Keratinocyte (primary cell): ENCODE data around the gene ZNF787. TPM values are rescaled to one million over a fixed set of nuclear protein-coding genes. Genes with fewer than 3 reads are reported as not detected.

Source experiments
- DNase-seq: peaks from one replicate; pipeline ENCODE4 v3.0.0-alpha.2; 2011; ENCODE audit warnings: low read depth, missing footprints, low spot score
- FAIRE-seq: peaks from 2 replicates; lab custom pipeline; 2011; peaks lifted over from hg19 to GRCh38; lab: Jason Lieb, UNC
- H2AFZ ChIP-seq: 2 replicates; pipeline ENCODE4 v1.6.0; 2012; ENCODE audit warnings: low read length, control low read depth, inconsistent platforms; ENCODE audit not compliant: control insufficient read depth
- H3K27ac ChIP-seq: 2 replicates; pipeline ENCODE4 v1.5.1; 2011; ENCODE audit warnings: low read length; ENCODE audit not compliant: control insufficient read depth, insufficient read depth
- H3K27me3 ChIP-seq: 3 replicates; pipeline ENCODE4 v1.6.0; 2011; ENCODE audit warnings: low read length; ENCODE audit not compliant: control insufficient read depth, insufficient read depth; ENCODE audit errors: extremely low read depth
- H3K36me3 ChIP-seq, 2 experiments: 2 replicates in 1 of 2; 3 replicates in 1 of 2; pipeline ENCODE4 v1.5.1; 2011; ENCODE audit warnings: low read length in 2 of 2, mild to moderate bottlenecking in 1 of 2; ENCODE audit not compliant: control insufficient read depth in 2 of 2, insufficient read depth in 2 of 2; ENCODE audit errors: extremely low read depth in 1 of 2
- H3K4me1 ChIP-seq: 3 replicates; pipeline ENCODE4 v1.5.1; 2011; ENCODE audit warnings: low read length; ENCODE audit not compliant: control insufficient read depth, insufficient read depth; ENCODE audit errors: extremely low read depth
- H3K4me2 ChIP-seq: 3 replicates; pipeline ENCODE4 v1.6.0; 2011; ENCODE audit warnings: low read depth, low read length; ENCODE audit not compliant: control insufficient read depth, insufficient read depth; ENCODE audit errors: extremely low read depth
- H3K4me3 ChIP-seq, 3 experiments: fragments of 200-600 bp in 1 of 3; sonication (generic) in 1 of 3; 2 replicates in 2 of 3; 3 replicates in 1 of 3; pipeline ENCODE4 v1.5.1; 2011 to 2016; ENCODE audit warnings: low read length in 3 of 3, mild to moderate bottlenecking in 3 of 3, control low read depth in 2 of 3, inconsistent platforms in 1 of 3, low read depth in 1 of 3, mixed read lengths in 1 of 3, mixed run types in 1 of 3, moderate library complexity in 1 of 3; ENCODE audit not compliant: control insufficient read depth in 2 of 3, insufficient read depth in 2 of 3; ENCODE audit errors: extremely low read depth in 1 of 3
- H3K79me2 ChIP-seq: 2 replicates; pipeline ENCODE4 v1.6.0; 2012; ENCODE audit warnings: low read length; ENCODE audit not compliant: control insufficient read depth, insufficient read depth
- H3K9ac ChIP-seq: 3 replicates; pipeline ENCODE4 v1.6.0; 2011; ENCODE audit warnings: low read length; ENCODE audit not compliant: control insufficient read depth, insufficient read depth; ENCODE audit errors: extremely low read depth
- H3K9me1 ChIP-seq: 3 replicates; pipeline ENCODE4 v1.6.0; 2011; ENCODE audit warnings: low read length; ENCODE audit not compliant: control insufficient read depth, insufficient read depth; ENCODE audit errors: extremely low read depth
- H3K9me3 ChIP-seq: 2 replicates; pipeline ENCODE4 v1.5.1; 2012; ENCODE audit warnings: low read depth, low read length; ENCODE audit not compliant: control insufficient read depth
- H4K20me1 ChIP-seq: 3 replicates; pipeline ENCODE4 v1.6.0; 2011; ENCODE audit warnings: low read length; ENCODE audit not compliant: control insufficient read depth, insufficient read depth; ENCODE audit errors: extremely low read depth
- EZH2 ChIP-seq: IDR thresholded peaks from one replicate; pipeline ENCODE4 v1.6.1; 2012; ENCODE audit warnings: inconsistent platforms, mild to moderate bottlenecking, low read length, moderate library complexity
- dilution Hi-C: fragments of 300-500 bp; cut with MboI; formaldehyde crosslinking; loops from one replicate; pipeline ENCODE4 v1.7.0; 2020; ENCODE audit warnings: low sequenced_read_pairs; ENCODE audit not compliant: extremely low pct_ligation_motif_present
- polyA plus RNA-seq, 5 experiments: library from polyadenylated mRNA; depleted of rRNA in 3 of 5; stranded (reverse) in 3 of 5; stranded (forward) in 1 of 5; unstranded in 1 of 5; fragments of >200 nt; gene quantifications; 1 replicate in 1 of 5; 2 replicates in 3 of 5; 3 replicates in 1 of 5; pipeline versions ENCODE4 v1.2.1 to v1.2.3, GENCODE V29; 2011 to 2012; ENCODE audit warnings: missing spikeins in 2 of 5, low read depth in 1 of 5, low replicate concordance in 1 of 5
- TF ChIP-seq, protein P1 (sequence below), 3 experiments: IDR thresholded peaks in 1 of 3; conservative IDR thresholded peaks in 1 of 3; optimal IDR thresholded peaks in 1 of 3; 2 replicates in 2 of 3; 3 replicates in 1 of 3; pipeline versions ENCODE3 to v1.5.1; 2011; ENCODE audit warnings: low read length in 3 of 3, mild to moderate bottlenecking in 3 of 3, moderate library complexity in 2 of 3, control low read depth in 1 of 3, inconsistent platforms in 1 of 3; ENCODE audit not compliant: insufficient read depth in 2 of 3; ENCODE audit errors: extremely low read depth in 1 of 3

Gene ZNF787
- polyA plus RNA-seq, 1 donor (not counting 4 experiments of a cell fraction or from before 2014, with no cell fraction given): 5.6 TPM

DNA sequence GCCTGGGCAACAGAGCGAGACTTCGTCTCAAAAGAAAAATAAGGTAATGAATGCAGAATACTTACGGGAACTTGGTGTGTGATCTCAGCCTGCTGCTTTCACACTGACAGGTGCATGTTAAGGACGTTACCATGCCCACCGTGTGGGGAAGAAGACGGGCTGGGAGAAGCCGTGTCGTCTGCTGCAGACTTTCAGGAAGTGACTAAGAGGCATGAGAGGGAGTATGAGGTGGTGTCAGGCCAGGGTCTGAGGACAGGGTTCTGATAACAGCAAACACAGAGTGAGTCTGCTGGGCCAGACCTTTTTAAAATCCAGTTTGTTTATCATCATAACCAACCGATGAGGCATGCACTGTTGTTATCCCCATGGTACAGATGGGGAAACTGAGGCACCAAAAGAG is 41.2 kb upstream of the ZNF787 start:
- Histone ChIP-seq H3K9ac (no peak overlapping the region), H3K27ac (no peak overlapping the region), H4K20me1 (no peaks in the 10 kb centered on the region), H3K4me1 (no peaks in the 10 kb centered on the region), H3K4me3 (no peak overlapping the region), H3K27me3 (no peaks in the 10 kb centered on the region), H3K9me1 (no peaks in the 10 kb centered on the region), H3K36me3 (peaks cover 2 to 6% of the 10 kb centered on the region in 2 experiments), H3K4me2 (no peak overlapping the region), H2AFZ (no peak overlapping the region), H3K79me2 (no peaks in the 10 kb centered on the region), H3K9me3 (no peaks in the 10 kb centered on the region)
- dilution Hi-C loops: no loop called here
- FAIRE-seq (no peak), DNase-seq (no peak)
- TF ChIP-seq, protein P1, sequence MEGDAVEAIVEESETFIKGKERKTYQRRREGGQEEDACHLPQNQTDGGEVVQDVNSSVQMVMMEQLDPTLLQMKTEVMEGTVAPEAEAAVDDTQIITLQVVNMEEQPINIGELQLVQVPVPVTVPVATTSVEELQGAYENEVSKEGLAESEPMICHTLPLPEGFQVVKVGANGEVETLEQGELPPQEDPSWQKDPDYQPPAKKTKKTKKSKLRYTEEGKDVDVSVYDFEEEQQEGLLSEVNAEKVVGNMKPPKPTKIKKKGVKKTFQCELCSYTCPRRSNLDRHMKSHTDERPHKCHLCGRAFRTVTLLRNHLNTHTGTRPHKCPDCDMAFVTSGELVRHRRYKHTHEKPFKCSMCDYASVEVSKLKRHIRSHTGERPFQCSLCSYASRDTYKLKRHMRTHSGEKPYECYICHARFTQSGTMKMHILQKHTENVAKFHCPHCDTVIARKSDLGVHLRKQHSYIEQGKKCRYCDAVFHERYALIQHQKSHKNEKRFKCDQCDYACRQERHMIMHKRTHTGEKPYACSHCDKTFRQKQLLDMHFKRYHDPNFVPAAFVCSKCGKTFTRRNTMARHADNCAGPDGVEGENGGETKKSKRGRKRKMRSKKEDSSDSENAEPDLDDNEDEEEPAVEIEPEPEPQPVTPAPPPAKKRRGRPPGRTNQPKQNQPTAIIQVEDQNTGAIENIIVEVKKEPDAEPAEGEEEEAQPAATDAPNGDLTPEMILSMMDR (optimal IDR thresholded peaks at IDR 0.05 in 1 of 3, IDR thresholded peaks at IDR 0.05 in 1 of 3, conservative IDR thresholded peaks at IDR 0.05 in 1 of 3; ENCODE audit: extremely low read depth in 1 of 3, insufficient read depth in 2 of 3, low read length in 3 of 3): no peak
- no peak for TF ChIP-seq EZH2

DNA sequence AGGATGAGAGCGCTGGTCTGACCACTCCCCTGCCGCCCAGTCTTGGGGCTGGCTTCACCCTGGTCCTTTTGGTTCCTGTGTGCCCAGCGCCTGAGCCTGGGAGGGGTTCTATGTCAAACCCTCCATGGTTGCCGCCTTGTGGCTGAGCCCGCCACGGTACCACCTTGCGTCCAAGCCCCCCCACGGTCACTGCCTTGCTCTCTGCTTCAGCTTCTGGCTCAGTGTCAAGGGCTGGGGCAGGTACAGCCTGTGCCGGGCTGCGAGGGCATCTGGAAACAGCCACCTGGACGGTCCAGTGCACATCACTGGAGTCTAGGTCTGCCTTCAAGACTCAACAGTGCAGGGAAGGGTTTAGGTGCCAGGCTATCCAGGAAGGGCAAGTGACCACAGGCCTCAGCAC is 40.4 kb upstream of the ZNF787 start:
- Histone ChIP-seq H3K27ac (no peak overlapping the region), H3K27me3 (no peaks in the 10 kb centered on the region), H3K4me2 (no peak overlapping the region), H3K9me3 (no peaks in the 10 kb centered on the region), H3K4me3 (no peak overlapping the region), H4K20me1 (no peaks in the 10 kb centered on the region), H3K4me1 (no peaks in the 10 kb centered on the region), H3K36me3 (peaks cover 2 to 6% of the 10 kb centered on the region in 2 experiments), H3K79me2 (no peaks in the 10 kb centered on the region), H2AFZ (no peak overlapping the region), H3K9ac (no peak overlapping the region), H3K9me1 (no peaks in the 10 kb centered on the region)
- TF ChIP-seq, protein P1 (optimal IDR thresholded peaks at IDR 0.05 in 1 of 3, IDR thresholded peaks at IDR 0.05 in 1 of 3, conservative IDR thresholded peaks at IDR 0.05 in 1 of 3; ENCODE audit: extremely low read depth in 1 of 3, insufficient read depth in 2 of 3, low read length in 3 of 3): no peak
- TF ChIP-seq EZH2: no peak
- FAIRE-seq (no peak), DNase-seq (no peak)
- dilution Hi-C loops: no loop called here
